Panc1 (cell line): ENCODE results near the gene RGL4. TPM values are rescaled to one million over a fixed set of nuclear protein-coding genes. Genes with fewer than 3 reads are reported as not detected.
"Not testable (repeated sequence)": the region's sequence is repeated elsewhere in the genome, so short reads cannot be mapped to it uniquely, and the experiment has no call there.

Experiments
- ATAC-seq: fragments of 200-7000 bp; cut with Tn5 transposase; 2 replicates; pipeline ENCODE4 v1.9.1; 2020; ENCODE audit warnings: mild to moderate bottlenecking, moderate library complexity
- BruUV-seq: library from RNA; stranded (reverse); fragments of 400-500 nt; replicated peaks from 2 replicates; lab custom pipeline; 2021; lab: Mats Ljungman, UMichigan
- CTCF ChIA-PET: fragments of 300-600 bp; sonication (Branson Sonifier 250); formaldehyde crosslinking; loops from one replicate; lab custom pipeline; 2022; ENCODE audit warnings: antibody characterized with exemption; lab: Charles Lee
- POLR2A ChIA-PET: fragments of 300-600 bp; sonication (Branson Sonifier 250); formaldehyde crosslinking; loops from one replicate; lab custom pipeline; 2022; ENCODE audit warnings: antibody characterized with exemption; lab: Charles Lee
- DNase-seq: peaks from one replicate; pipeline ENCODE4 v3.0.0-alpha.2; 2010; ENCODE audit warnings: low read depth, low spot score
- H3K27ac ChIP-seq: 2 replicates; pipeline ENCODE4 v1.5.1; 2011; ENCODE audit warnings: mild to moderate bottlenecking, low read length, inconsistent platforms
- H3K27me3 ChIP-seq: fragments of 200-500 bp; sonication (Bioruptor generic); 2 replicates; pipeline ENCODE4 v1.6.0; 2014; ENCODE audit warnings: low read length, inconsistent platforms; ENCODE audit not compliant: control insufficient read depth, insufficient read depth
- H3K36me3 ChIP-seq: fragments of 200-500 bp; sonication (Bioruptor generic); 2 replicates; pipeline ENCODE4 v1.5.1; 2014; ENCODE audit warnings: inconsistent platforms, mild to moderate bottlenecking, low read length, moderate library complexity; ENCODE audit not compliant: control insufficient read depth, insufficient read depth
- H3K4me1 ChIP-seq: 2 replicates; pipeline ENCODE4 v1.5.1; 2011; ENCODE audit warnings: inconsistent platforms, mild to moderate bottlenecking, low read length, moderate library complexity; ENCODE audit not compliant: control insufficient read depth, insufficient read depth
- H3K4me3 ChIP-seq, 2 experiments: 2 replicates each; pipeline ENCODE4 v1.5.1; 2011 to 2012; ENCODE audit warnings: low read depth in 2 of 2, low read length in 2 of 2, mild to moderate bottlenecking in 2 of 2, inconsistent platforms in 1 of 2, moderate library complexity in 1 of 2
- H3K9me3 ChIP-seq: fragments of 200-500 bp; sonication (Bioruptor generic); 2 replicates; pipeline ENCODE4 v1.5.1; 2014; ENCODE audit warnings: low read depth, mild to moderate bottlenecking, inconsistent platforms, low read length, moderate library complexity; ENCODE audit not compliant: control insufficient read depth, insufficient read depth
- CTCF ChIP-seq: fragments of 450-650 bp; IDR thresholded peaks from 2 replicates; pipeline ENCODE4 v1.5.1; 2017; ENCODE audit warnings: mild to moderate bottlenecking
- POLR2AphosphoS5 ChIP-seq: IDR thresholded peaks from 2 replicates; pipeline ENCODE4 v1.6.1; 2012; ENCODE audit warnings: mild to moderate bottlenecking, low read depth, low read length, moderate library complexity
- SIN3A ChIP-seq: IDR thresholded peaks from 2 replicates; pipeline ENCODE4 v1.6.1; 2012; ENCODE audit warnings: low read depth, mild to moderate bottlenecking, low read length, moderate library complexity, borderline replicate concordance; ENCODE audit not compliant: insufficient read depth
- TCF7L2 ChIP-seq: IDR thresholded peaks from 2 replicates; pipeline ENCODE4 v1.6.1; 2011; ENCODE audit warnings: mild to moderate bottlenecking, low read depth, low read length, inconsistent platforms
- in situ Hi-C: cut with HindIII; loops from 2 replicates; pipeline ENCODE4 v1.10.0; 2016; ENCODE audit warnings: low sequenced_read_pairs, low pct_unique_long_range_greater_than_20kb
- intact Hi-C: fragments of 100-400 bp; cut with micrococcal nuclease; formaldehyde crosslinking; loops from one replicate; pipeline ENCODE4 v1.10.0; 2022; ENCODE audit not compliant: unreplicated experiment
- total RNA-seq: library from RNA; stranded (reverse); gene quantifications from one replicate; pipeline ENCODE4 v1.2.1, GENCODE V29; 2021; ENCODE audit not compliant: unreplicated experiment
- TF ChIP-seq, protein P1 (sequence below), 2 experiments: IDR thresholded peaks; 2 replicates each; pipeline ENCODE4 v1.6.1; 2011 to 2012; ENCODE audit warnings: low read depth in 2 of 2, control low read depth in 1 of 2, low read length in 1 of 2, mild to moderate bottlenecking in 1 of 2, moderate library complexity in 1 of 2; ENCODE audit not compliant: insufficient read depth in 1 of 2

RGL4 gene
- total RNA-seq, 1 experiment from 2014 or later: not detected

- in situ Hi-C loops: no loop called here
- Histone ChIP-seq H3K27ac (no peak overlapping the region), H3K4me1 (no peaks in the 10 kb centered on the region), H3K9me3 (no peaks in the 10 kb centered on the region), H3K27me3 (no peaks in the 10 kb centered on the region), H3K4me3 (no peak overlapping the region), H3K36me3 (no peaks in the 10 kb centered on the region)
- no peak for DNase-seq
- ChIA-PET POLR2A (no interaction called here), CTCF (interaction anchor here (0.6 kb wide), 1 partner anchor 85 kb away, joined by 9 read pairs; no protein-coding TSS in a partner anchor)
- ATAC-seq: no peak
- TF ChIP-seq SIN3A: no peak
- TF ChIP-seq, protein P1, sequence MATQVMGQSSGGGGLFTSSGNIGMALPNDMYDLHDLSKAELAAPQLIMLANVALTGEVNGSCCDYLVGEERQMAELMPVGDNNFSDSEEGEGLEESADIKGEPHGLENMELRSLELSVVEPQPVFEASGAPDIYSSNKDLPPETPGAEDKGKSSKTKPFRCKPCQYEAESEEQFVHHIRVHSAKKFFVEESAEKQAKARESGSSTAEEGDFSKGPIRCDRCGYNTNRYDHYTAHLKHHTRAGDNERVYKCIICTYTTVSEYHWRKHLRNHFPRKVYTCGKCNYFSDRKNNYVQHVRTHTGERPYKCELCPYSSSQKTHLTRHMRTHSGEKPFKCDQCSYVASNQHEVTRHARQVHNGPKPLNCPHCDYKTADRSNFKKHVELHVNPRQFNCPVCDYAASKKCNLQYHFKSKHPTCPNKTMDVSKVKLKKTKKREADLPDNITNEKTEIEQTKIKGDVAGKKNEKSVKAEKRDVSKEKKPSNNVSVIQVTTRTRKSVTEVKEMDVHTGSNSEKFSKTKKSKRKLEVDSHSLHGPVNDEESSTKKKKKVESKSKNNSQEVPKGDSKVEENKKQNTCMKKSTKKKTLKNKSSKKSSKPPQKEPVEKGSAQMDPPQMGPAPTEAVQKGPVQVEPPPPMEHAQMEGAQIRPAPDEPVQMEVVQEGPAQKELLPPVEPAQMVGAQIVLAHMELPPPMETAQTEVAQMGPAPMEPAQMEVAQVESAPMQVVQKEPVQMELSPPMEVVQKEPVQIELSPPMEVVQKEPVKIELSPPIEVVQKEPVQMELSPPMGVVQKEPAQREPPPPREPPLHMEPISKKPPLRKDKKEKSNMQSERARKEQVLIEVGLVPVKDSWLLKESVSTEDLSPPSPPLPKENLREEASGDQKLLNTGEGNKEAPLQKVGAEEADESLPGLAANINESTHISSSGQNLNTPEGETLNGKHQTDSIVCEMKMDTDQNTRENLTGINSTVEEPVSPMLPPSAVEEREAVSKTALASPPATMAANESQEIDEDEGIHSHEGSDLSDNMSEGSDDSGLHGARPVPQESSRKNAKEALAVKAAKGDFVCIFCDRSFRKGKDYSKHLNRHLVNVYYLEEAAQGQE (IDR thresholded peaks at IDR 0.05; ENCODE audit: insufficient read depth in 1 of 2, low read depth in 2 of 2, low read length in 1 of 2): no peak
- TF ChIP-seq CTCF: no peak
- no peak for TF ChIP-seq TCF7L2
- TF ChIP-seq POLR2AphosphoS5: no peak
- intact Hi-C loops: no loop called here
- no TSS peak for BruUV-seq
Observed at GRCh38 chr22:23675502-23676415, 15.1 kb upstream of the RGL4 start.

DNA sequence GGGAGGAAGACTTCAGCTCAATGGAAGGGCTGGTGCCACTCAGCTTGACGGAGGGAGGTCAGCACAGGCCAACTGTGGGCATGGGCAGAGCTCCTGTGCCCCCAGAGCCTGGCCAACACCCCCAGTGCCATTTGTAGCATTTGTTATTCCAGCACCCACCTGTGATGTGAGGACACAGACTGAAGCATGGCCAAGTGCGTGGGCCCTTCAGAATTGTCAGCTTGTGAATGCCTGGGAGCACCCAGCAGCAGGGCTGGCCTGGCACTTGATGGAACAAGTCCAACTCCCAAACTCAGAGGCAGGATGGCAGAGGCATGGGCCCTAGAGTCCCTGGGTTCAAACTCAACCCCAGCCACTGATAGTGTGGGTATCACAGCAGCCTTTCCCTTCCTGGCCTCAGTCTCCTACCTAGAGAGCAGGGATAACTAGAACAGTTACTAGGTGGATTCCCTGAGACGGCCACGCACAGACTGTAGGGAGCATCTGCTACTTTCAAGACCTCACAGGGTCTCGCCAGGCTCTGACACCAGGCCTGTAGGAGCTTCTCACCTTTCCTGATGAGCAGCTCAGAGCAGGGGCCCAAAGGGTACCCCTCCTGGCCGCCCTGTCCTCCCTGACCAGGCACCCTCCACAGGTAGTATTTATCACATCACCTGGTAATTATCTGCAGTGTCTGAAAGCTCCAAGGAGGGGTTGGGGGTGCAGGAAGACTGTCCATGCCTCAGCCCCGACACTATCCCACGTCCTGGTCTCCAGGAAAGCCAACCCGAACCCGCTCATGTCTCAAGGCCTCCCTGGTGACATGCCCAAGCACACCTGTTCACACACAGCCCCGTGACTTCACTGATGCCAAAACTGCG, 13.7 kb upstream of the RGL4 start:
- CTCF ChIA-PET, BruUV-seq, H3K27ac ChIP-seq, in situ Hi-C loops, ATAC-seq, H3K9me3 ChIP-seq, DNase-seq, intact Hi-C loops, H3K36me3 ChIP-seq, H3K4me3 ChIP-seq, H3K27me3 ChIP-seq, POLR2A ChIA-PET, H3K4me1 ChIP-seq: not testable (repeated sequence)
